NCI-H1417 treated with DMSO at 0.1 percent for 48 hours (cell line): ENCODE results near the gene RPS6KC1.
"Not testable (repeated sequence)": the region's sequence is repeated elsewhere in the genome, so short reads cannot be mapped to it uniquely, and the experiment has no call there.

Experiments used
- DNase-seq: peaks from one replicate; lab custom pipeline; 2025; lab: John Stamatoyannopoulos, UW

Gene RPS6KC1

DNA sequence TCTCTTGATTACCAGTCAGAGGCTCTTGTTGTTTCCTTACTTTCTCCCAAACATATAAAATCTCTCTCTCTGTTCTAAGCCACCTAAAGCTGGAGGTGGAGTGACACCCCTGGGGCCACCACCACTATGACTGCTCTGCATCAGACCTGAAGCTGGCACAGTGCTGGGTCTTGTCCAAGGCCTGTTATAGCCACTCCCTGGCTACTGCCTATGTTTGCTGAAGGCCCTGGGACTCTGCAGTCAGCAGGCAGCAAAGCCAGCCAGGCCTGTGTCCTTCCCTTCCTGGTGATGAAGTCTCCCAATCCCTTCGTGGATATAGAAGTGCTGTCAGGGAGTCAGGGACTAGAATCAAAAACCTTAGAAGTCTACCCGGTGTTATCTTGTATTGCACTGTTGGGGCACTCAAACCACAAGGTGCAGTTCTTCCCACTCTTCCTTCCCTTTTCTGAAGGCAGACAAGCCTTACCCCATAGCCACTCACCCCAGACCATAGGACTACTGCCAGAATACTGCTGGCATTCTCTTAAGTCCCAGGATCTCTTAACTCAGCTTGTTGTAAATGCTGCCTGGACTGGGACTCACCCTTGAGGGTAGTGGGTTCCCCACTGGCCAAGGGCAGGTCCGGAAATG lies 103.1 kb downstream of the RPS6KC1 start:
- DNase-seq: no peak

DNA sequence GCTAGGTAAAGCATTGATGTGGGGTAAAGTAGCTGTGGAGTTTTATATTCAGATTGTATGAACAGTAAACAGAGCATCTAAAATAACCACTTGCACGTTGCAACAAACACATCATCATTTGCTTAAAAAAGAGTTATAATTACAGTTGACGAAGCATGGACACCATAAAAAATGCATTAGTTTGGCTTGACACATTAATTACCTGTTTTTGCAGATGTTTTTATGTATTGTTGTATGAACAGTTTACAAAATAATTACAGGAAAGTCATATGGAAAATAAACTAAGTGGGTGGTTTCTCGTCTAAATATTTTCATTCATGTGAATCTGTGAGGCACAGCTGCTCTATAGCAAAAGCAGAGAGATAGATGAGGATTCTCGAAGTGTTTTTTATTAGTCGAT lies 108.3 kb downstream of the RPS6KC1 start:
- no peak for DNase-seq

GRCh38 chr1:213160442-213160841 lies 109.4 kb downstream of the RPS6KC1 start:
- DNase-seq: not testable (repeated sequence)

- DNase-seq: no peak
Observed at GRCh38 chr1:213162338-213162737, 111.3 kb downstream of the RPS6KC1 start.

GRCh38 chr1:213162862-213163261 lies 111.8 kb downstream of the RPS6KC1 start:
- DNase-seq: no peak

DNA sequence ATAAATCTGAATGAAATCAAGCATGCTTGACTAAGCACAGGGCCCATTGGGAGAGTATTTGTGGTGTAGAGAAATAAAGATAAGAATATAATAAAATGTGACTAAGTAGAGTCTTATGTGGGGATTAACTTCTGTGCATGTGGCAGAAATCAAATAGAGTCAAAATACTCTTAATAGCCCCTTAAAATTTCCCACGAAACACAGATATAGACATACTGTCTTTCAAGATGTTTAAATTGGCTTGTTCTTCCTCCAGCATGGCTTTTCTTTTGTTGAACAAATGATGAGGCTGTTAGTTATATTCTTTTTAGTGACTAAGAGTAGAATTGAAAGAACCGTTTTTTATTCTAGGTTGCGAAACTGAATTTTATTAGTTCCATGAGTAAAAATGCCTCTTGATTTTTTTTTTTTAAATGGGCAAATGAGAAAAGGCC lies 112.3 kb downstream of the RPS6KC1 start:
- DNase-seq: no peak

- no peak for DNase-seq
Observed at GRCh38 chr1:213164561-213164960, 113.5 kb downstream of the RPS6KC1 start.

GRCh38 chr1:213166852-213167251 lies 115.8 kb downstream of the RPS6KC1 start:
- no peak for DNase-seq

DNA sequence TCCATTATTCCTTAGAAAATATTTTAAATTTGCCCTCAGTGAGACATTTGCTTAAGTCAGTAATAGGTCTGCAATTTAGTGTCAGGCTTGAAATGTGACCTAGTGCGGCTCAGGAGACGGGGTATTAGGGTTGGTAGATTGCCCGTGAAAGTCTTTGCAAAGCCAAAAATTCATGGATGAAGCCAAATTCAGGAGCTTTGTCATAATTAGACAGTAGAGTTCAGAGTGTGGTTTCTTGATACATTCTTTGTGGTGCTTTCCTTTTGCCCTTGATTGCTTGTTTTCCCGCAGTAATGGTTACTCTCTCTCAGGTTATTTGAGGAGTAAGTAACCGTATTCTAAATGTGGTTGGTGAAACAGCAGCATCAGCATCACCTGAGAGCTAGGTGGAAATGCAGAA lies 120.7 kb downstream of the RPS6KC1 start:
- DNase-seq: no peak

DNA sequence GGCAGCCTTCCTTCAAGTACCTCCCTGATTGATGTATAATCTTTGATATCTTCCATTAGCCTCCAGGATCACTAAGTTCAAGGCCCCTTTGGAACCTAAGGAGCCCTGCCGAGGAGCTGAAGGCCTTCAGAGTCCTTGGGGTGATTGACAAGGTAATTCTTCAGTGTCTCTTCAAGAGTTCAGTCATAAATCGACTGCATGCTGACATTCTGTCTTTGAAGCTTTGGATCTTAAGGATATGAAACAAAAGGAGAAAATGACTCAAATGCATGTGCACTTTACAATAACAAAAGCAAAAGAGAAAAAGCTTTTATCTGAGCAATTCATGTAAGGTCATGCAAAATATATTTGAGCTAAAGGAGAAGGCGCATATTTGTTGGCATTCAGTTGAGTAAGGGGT lies 125.3 kb downstream of the RPS6KC1 start:
- DNase-seq: no peak

DNA sequence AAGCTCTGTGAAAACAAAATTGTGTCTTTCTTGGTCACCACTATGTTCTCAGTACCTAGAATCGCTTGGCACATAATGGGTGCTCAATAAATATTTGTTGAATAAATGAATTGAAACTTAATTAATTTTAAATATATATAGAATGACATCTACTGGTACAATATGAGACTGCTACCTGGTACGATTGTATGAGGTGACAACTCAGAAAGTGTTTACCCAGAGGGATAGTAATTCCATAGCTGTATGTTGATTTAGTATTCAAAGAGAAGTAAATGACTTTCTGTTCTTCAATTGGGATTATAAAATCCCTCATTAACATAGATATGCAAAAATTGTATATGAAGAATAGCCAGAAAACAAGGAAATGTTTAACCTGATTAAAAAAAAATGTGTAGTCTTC lies 128.7 kb downstream of the RPS6KC1 start:
- DNase-seq: no peak

DNA sequence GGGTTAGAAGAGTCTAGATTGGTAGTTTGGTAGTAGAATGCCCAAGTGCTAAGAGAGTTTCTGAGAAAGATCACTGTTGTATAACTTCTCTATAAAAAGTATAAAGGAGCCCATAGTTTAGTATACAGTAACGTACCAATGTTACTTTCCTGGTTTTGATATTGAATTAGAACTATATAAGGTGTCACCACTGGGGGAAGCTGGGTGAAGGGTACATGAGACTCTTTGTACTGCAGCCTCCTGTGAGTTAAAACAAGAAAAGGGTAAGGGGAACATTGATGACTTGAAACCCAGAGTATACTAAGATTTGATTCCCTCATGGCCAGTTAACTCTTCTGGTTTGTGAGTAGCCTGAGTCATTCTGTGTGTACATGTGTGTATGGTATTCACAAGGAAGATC lies 129.8 kb downstream of the RPS6KC1 start:
- DNase-seq: no peak

GRCh38 chr1:213183036-213183672 lies 132.1 kb downstream of the RPS6KC1 start:
- DNase-seq: no peak

DNA sequence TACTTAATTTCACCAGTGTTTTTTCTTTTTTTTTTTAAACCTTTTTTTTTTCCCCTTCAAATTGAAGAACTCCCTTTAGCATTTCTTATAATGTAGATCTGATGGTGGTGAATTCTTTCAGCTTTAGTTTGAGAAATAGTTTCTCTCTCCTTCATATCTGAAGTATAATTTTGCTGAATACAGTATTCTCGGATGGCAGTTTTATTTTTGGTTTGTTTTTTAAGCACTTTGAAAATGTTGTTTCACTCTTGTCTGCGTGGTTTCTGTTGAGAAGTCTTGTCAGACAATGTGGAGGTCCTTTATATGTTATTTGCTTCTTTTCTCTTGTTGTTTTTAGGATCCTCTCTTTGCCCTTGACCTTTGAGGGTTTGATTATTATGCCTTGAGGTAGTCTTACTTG lies 135.1 kb downstream of the RPS6KC1 start:
- DNase-seq: no peak

DNA sequence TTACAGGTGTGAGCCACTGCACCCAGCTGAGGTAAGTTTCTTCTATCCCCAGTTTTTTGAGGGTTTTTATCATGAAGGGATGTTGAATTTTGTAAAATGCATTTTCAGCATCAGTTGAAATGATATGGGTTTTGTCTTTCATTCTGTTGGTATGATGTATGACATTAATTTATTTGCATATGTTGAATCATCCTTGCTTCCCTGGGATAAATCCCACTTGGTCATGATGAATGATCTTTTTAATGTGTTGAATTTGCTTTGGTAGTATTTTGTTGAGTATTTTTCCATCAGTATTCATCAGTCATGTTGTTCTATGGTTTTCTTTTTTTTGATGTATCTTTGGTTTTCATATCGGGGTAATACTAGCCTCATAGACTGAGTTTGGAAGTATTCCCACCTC lies 141.0 kb downstream of the RPS6KC1 start:
- DNase-seq: no peak

DNA sequence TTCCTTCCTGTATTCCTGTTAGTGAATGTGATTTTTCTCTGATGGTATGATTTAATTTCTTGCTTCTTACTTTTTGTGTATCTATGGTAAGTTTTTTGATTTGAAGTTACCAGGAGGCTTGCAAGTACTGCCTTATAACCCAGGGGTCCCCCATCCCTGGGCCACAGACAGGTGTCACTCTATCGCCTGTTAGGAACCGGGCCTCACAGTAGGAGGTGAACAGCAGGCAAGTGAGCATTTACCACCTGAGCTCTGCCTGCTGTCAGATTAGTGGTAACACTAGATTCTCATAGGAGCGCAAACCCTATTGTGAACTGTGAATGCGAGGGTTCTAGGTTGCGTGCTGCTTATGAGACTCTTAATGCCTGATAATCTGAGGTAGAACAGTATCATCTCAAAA lies 143.3 kb downstream of the RPS6KC1 start:
- no peak for DNase-seq

- no peak for DNase-seq
Observed at GRCh38 chr1:213194855-213195254, 143.8 kb downstream of the RPS6KC1 start.

DNA sequence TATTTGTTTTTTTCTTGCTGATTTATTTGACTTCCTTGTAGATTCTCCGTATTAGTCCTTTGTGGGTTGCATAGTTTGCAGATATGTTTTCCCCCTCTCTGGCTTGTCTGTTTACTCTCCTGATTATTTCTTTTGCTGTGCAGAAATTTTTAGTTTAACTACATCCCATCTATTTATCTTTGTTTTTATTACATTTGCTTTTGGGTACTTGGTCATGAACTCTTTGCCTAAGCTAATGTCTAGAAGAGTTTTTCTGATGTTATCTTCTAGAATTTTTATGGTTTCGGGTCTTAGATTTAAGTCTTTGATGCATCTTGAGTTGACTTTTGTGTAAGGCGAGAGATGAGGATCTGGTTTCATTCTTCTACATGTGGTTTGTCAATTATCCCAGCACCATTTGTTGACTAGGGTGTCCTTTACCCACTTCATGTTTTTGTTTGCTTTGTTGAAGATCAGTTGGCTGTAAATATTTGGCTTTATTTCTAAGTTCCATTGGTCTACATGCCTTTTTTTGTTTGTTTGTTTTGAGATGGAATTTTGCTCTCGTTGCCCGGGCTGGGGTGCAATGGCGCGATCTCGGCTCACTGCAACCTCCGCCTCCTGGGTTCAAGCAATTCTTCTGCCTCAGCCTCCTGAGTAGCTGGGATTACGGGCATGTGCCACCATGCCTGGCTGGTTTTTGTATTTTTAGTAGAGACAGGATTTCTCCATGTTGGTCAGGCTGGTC lies 145.4 kb downstream of the RPS6KC1 start:
- not testable (repeated sequence) for DNase-seq

DNA sequence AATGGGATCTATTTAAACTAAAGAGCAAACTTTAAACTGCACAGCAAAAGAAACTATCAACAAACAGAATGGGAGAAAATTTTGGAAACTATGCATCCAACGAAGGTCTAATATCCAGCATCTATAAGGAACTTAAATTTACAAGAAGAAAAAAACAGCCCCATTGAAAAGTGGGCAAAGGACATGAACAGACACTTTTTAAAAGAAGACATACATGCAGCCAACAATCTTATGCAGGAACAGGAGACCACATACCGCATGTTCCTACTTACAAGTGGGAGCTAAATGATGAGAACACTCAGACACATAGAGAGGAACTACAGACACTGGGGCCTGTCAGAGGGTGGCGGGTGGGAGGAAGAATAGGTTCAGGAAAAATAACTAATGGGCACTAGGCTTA lies 149.6 kb downstream of the RPS6KC1 start:
- DNase-seq: no peak

- no peak for DNase-seq
Observed at GRCh38 chr1:213201380-213202155, 150.5 kb downstream of the RPS6KC1 start.

GRCh38 chr1:213211201-213211600 lies 160.2 kb downstream of the RPS6KC1 start:
- DNase-seq: no peak

DNA sequence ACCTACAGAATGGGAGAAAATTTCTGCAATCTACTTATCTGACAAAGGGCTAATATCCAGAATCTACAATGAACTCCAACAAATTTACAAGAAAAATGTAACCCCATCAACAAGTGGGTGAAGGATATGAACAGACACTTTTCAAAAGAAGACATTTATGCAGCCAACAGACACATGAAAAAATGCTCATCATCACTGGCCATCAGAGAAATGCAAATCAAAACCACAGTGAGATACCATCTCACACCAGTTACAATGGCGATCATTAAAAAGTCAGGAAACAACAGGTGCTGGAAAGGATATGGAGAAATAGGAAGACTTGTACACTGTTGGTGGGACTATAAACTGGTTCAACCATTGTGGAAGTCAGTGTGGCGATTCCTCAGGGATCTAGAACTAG lies 168.0 kb downstream of the RPS6KC1 start:
- DNase-seq: not testable (repeated sequence)

GRCh38 chr1:213221209-213221608 lies 170.2 kb downstream of the RPS6KC1 start:
- DNase-seq: no peak
